HG02588 (cell line): ENCODE measurements around the gene CRYBG2.

ENCODE experiments used
- ATAC-seq: cut with Tn5 transposase; IDR thresholded peaks from one replicate; pipeline ENCODE4 v1.9.1; 2021; ENCODE audit warnings: mild to moderate bottlenecking, moderate library complexity; ENCODE audit not compliant: unreplicated experiment

Gene CRYBG2

GRCh38 chr1:26370591-26371382 lies 16.9 kb upstream of the CRYBG2 start:
- no peak for ATAC-seq

DNA sequence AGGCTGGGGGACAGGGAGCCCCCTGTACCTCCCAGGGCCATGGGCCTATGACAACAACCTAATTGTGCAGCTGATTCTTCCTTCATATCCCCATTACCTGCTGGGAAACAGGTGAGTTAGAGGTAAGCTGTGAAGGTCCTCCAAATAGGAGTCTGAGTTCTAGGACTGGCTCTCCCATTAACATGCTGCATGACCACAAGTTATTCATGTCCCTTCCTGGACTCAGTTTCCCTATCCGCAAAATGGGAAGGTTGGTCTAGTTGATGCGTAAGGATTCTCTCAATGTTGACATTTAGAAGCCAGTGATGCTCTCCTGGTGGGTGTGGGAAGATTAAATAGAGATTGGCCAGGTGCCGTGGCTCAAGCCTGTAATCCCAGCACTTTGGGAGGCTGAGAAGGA lies 14.6 kb upstream of the CRYBG2 start:
- ATAC-seq, result no peak

GRCh38 chr1:26368006-26368405 lies 14.1 kb upstream of the CRYBG2 start:
- ATAC-seq, result no peak

DNA sequence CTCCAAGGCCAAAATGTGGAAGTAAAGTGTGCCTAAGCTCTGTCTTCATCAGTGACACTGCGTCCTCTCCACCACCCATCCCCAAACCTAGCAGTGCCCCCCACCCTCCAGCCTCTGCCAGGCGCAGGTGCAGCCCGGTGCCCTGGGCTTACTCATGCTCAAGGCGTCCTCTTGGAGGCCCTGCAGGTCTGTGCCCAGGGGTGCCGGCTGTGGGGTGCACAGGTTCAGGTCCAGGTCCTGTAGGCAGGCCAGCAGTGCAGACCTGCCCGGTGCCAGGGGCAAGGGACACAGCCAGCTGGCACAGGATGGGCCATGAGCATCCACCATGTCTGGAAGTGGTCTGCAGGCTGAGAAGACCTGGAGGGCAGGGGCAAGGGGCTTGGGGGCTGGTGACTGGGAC lies 13.5 kb upstream of the CRYBG2 start:
- ATAC-seq, result no peak

DNA sequence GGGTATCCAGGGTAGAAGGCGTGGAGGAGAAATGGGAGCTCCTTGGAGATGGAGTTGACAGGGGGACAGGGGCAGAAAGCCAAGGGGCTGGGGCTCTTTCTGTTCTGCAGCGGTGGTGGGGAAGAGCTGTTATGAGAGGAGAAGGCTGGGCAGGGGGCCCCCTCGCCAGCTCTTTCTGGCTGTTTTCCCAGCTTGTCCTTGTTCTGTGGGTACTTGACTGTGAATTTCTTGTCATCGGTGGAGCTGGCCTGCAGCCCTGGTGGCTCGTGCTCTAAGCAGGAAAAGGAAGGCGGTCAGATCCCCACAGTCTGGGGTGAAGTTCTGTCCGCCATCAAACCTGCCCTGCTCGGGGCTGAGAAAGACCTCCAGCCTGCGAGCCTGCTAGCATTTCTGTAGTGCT lies 11.0 kb upstream of the CRYBG2 start:
- ATAC-seq, result no peak

- ATAC-seq, result no peak
These were observed 9.9 kb upstream of the CRYBG2 start for GRCh38 chr1:26363549-26364448.

GRCh38 chr1:26362331-26362730 lies 8.4 kb upstream of the CRYBG2 start:
- ATAC-seq, result no peak

GRCh38 chr1:26361605-26362122 lies 7.7 kb upstream of the CRYBG2 start:
- no peak for ATAC-seq

- ATAC-seq, result no peak
These were observed 7.1 kb upstream of the CRYBG2 start for GRCh38 chr1:26360807-26361604.

GRCh38 chr1:26359981-26360806 lies 6.3 kb upstream of the CRYBG2 start:
- ATAC-seq, result no peak

DNA sequence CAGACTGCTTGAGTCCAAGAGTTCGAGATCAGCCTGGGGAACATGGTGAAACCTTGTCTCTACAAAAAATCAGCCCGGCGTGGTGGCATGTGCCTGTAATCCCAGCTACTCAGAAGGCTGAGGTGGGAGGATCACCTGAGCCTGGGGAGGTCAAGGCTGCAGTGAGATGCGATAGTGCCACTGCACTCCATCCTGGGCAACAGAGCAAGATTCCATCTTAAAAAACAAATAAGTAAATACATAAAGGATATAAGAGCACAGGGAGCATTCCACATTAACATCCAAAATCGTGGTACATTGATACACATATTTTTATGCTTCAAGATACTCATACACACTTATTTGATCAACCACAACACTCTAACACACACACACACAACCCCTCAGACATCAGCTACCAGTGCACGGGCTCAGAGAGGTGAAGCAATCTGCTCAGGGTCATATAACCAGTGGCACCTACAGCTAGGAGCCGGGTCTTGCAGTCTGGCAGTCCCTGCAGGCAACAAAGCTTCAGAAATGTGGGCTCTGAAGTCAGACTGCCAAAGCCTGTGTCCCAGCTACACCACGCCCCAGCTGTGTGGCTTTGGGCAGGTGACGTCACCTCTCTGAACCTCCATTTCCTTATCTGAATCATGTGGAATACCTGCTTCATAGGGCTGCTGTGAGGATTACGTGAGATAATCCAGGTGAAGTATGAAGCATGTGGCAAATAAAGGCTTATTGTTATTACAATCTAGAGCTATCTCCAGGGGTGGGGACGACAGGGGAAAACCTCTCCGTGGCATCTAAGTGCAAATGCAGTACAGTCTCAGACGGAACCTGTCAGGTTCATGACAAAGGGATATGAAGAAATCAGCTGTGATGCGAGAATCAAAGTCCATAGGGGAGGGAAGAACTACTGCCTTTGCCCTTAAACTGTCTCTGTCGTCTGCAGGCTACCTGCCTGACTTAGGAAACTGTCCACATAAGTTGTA lies 4.8 kb upstream of the CRYBG2 start:
- no peak for ATAC-seq

DNA sequence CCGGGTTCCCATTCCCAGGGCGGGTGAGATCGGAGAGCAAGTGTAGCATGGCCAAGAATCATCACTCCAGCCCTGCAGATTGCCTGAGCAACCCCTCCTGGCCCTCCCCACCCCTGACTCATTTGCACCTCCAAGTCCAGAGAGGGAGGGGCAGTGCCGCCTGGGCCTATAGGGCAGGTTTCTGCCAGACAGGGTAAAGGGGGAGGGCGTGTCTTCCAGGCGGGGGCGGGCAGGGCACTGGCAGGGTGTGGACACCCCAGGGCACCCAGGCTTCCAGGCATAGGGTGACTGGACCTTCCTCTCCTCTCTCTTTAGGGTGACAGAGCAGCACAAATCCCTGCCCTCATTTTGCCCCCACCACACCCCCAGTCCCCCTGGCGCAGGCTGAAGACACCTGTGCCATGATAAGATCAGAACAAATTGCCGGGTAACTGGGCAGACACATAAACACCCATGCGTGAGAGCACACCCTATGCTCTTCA lies 3.2 kb upstream of the CRYBG2 start:
- no peak for ATAC-seq

GRCh38 chr1:26356106-26356505 lies 2.2 kb upstream of the CRYBG2 start:
- no peak for ATAC-seq

GRCh38 chr1:26354972-26355371 lies 1.0 kb upstream of the CRYBG2 start:
- no peak for ATAC-seq

- no peak for ATAC-seq
These were observed 595 bp downstream of the CRYBG2 start for GRCh38 chr1:26353210-26353859.

- no peak for ATAC-seq
These were observed 1.6 kb downstream of the CRYBG2 start for GRCh38 chr1:26352338-26352679.

DNA sequence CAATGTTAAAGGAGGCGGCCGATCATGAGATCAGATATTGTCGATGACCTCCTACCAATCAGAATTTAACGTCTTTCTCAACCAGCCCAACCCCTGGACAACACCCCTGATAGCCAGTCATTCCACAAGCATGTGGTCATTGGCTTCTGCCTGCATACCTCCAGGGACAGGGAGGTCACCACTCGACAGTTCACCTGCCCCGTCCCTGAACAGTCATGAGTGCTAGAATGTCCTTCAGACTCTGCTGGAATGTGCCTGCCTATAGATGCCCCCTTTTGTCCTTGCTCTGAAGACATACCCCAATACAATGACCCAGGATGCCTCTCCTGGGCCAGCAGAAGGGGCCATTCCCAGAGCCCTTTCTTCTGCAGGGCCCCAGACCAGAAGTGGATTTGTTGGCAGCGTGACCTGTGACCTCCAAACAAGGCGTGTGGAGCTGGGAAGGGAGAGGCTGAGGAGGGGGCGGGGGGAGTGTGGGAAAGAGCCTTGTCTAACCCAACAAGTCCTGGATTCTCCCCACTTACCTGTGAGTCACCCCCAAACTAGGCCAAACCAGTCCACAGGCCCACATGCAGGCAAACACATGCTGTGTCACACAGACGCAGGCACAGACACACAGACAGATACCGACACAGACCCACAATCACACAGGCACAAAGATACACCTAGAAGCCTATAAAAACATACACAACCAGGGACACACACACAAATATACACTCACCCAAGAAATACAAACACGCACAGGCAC lies 2.2 kb downstream of the CRYBG2 start:
- no peak for ATAC-seq
